CD14-positive monocyte (primary cell): Measurements from ENCODE around the gene CTSH. TPM values are rescaled to one million over a fixed set of nuclear protein-coding genes. Genes with fewer than 3 reads are reported as not detected.

Experiments used
- DNase-seq, 3 donors: peaks; one replicate each; pipeline ENCODE4 v3.0.0-alpha.2; 2011 to 2022
- H2AFZ ChIP-seq: 2 replicates; pipeline ENCODE4 v1.6.0; 2012; ENCODE audit warnings: mild to moderate bottlenecking, low read depth, low read length, inconsistent platforms; ENCODE audit not compliant: insufficient read depth, poor library complexity, severe bottlenecking
- H3K27ac ChIP-seq, 2 donors: 1 replicate in 1 of 2; 2 replicates in 1 of 2; pipeline ENCODE4 v1.5.1; 2012 to 2013; ENCODE audit warnings: low read length in 2 of 2, control low read depth in 1 of 2, inconsistent platforms in 1 of 2, low read depth in 1 of 2, mild to moderate bottlenecking in 1 of 2
- H3K27me3 ChIP-seq, 2 donors: one replicate each; pipeline versions ENCODE4 v1.6.0 to v1.6.1; 2011 to 2013; ENCODE audit warnings: low read length in 2 of 2; ENCODE audit not compliant: control insufficient read depth in 2 of 2, insufficient read depth in 2 of 2
- H3K36me3 ChIP-seq, 2 donors: replicated peaks in 1 of 2; 1 replicate in 1 of 2; 2 replicates in 1 of 2; pipeline versions ENCODE4 v1.5.1 to v1.6.1; 2012 to 2013; ENCODE audit warnings: low read length in 2 of 2, control low read depth in 1 of 2, inconsistent platforms in 1 of 2, mild to moderate bottlenecking in 1 of 2; ENCODE audit not compliant: insufficient read depth in 2 of 2, control insufficient read depth in 1 of 2
- H3K4me1 ChIP-seq, 2 donors: 1 replicate in 1 of 2; 2 replicates in 1 of 2; pipeline versions ENCODE4 v1.5.1 to v1.6.1; 2012 to 2013; ENCODE audit warnings: low read length in 2 of 2, control low read depth in 1 of 2, inconsistent platforms in 1 of 2, mild to moderate bottlenecking in 1 of 2, moderate library complexity in 1 of 2; ENCODE audit not compliant: insufficient read depth in 2 of 2, control insufficient read depth in 1 of 2
- H3K4me2 ChIP-seq: replicated peaks from 2 replicates; pipeline ENCODE3; 2012; ENCODE audit warnings: low read length, moderate library complexity, mild to moderate bottlenecking; ENCODE audit not compliant: poor library complexity, severe bottlenecking; ENCODE audit errors: extremely low read depth
- H3K4me3 ChIP-seq, 3 experiments: fragments of 200-600 bp in 1 of 3; sonication (generic) in 1 of 3; replicated peaks in 1 of 3; 1 replicate in 2 of 3; 2 replicates in 1 of 3; pipeline ENCODE4 v1.5.1; 2011 to 2013; ENCODE audit warnings: low read length in 3 of 3, mild to moderate bottlenecking in 3 of 3, control low read depth in 2 of 3, low read depth in 2 of 3, inconsistent platforms in 1 of 3, moderate library complexity in 1 of 3
- H3K79me2 ChIP-seq: 2 replicates; pipeline ENCODE4 v1.6.0; 2012; ENCODE audit warnings: mild to moderate bottlenecking, control low read depth, inconsistent platforms, low read length, moderate library complexity; ENCODE audit not compliant: insufficient read depth
- H3K9ac ChIP-seq: 2 replicates; pipeline ENCODE4 v1.6.0; 2017; ENCODE audit warnings: low read length, mild to moderate bottlenecking; ENCODE audit not compliant: insufficient read depth, poor library complexity, severe bottlenecking
- H3K9me3 ChIP-seq, 2 donors: replicated peaks in 1 of 2; 1 replicate in 1 of 2; 2 replicates in 1 of 2; pipeline versions ENCODE4 v1.5.1 to v1.6.1; 2012 to 2013; ENCODE audit warnings: low read length in 2 of 2, control low read depth in 1 of 2; ENCODE audit not compliant: control insufficient read depth in 1 of 2, insufficient read depth in 1 of 2
- H4K20me1 ChIP-seq: 2 replicates; pipeline ENCODE4 v1.6.0; 2012; ENCODE audit warnings: mild to moderate bottlenecking, low read length, control low read depth, moderate library complexity; ENCODE audit not compliant: insufficient read depth
- H3K27ac Mint-ChIP-seq, 7 donors: one replicate each; pipeline ENCODE4 v1.8.0; 2020; ENCODE audit warnings: mild to moderate bottlenecking in 7 of 7, mixed read lengths in 7 of 7, moderate library complexity in 6 of 7, inconsistent platforms in 2 of 7
- H3K27me3 Mint-ChIP-seq, 3 donors: one replicate each; pipeline ENCODE4 v1.8.0; 2021 to 2022; ENCODE audit warnings: low read depth in 3 of 3, mild to moderate bottlenecking in 3 of 3, mixed read lengths in 3 of 3, moderate library complexity in 3 of 3, inconsistent platforms in 1 of 3
- H3K36me3 Mint-ChIP-seq, 2 donors: one replicate each; pipeline ENCODE4 v1.8.0; 2020; ENCODE audit warnings: mixed read lengths in 2 of 2, inconsistent platforms in 1 of 2, mild to moderate bottlenecking in 1 of 2
- H3K4me1 Mint-ChIP-seq: one replicate; pipeline ENCODE4 v1.8.0; 2020; ENCODE audit warnings: mild to moderate bottlenecking, mixed read lengths
- H3K4me3 Mint-ChIP-seq, 2 donors: one replicate each; pipeline ENCODE4 v1.8.0; 2020; ENCODE audit warnings: mild to moderate bottlenecking in 2 of 2, mixed read lengths in 2 of 2, moderate library complexity in 1 of 2
- H3K9me3 Mint-ChIP-seq, 7 donors: one replicate each; pipeline ENCODE4 v1.8.0; 2020 to 2022; ENCODE audit warnings: mixed read lengths in 7 of 7, mild to moderate bottlenecking in 6 of 7, moderate library complexity in 6 of 7, inconsistent platforms in 2 of 7
- CTCF ChIP-seq: fragments of 200-600 bp; IDR thresholded peaks from one replicate; pipeline ENCODE4 v1.8.0; 2022; ENCODE audit warnings: antibody characterized with exemption, mild to moderate bottlenecking
- WGBS: methylation state at CpG from one replicate; pipeline ENCODE4 v1.1.5; 2013; ENCODE audit warnings: missing lambda C conversion rate; ENCODE audit not compliant: insufficient coverage; 5-methylcytosine and 5-hydroxymethylcytosine counted together
- intact Hi-C, 2 donors: fragments of 100-400 bp; cut with micrococcal nuclease; formaldehyde crosslinking; loops; one replicate each; pipeline versions ENCODE4 v1.15.0 to v1.15.1; 2023
- polyA plus RNA-seq, 3 donors: library from polyadenylated mRNA; depleted of rRNA in 1 of 3; unstranded in 2 of 3; stranded (reverse) in 1 of 3; fragments of 300-500 nt in 2 of 3; fragments of >200 nt in 1 of 3; fragmentation: Illumina TruSeq in 2 of 3; gene quantifications; 1 replicate in 2 of 3; 2 replicates in 1 of 3; pipeline ENCODE4 v1.2.3, GENCODE V29; 2012 to 2021

CTSH gene
- polyA plus RNA-seq, 3 donors, result 555 to 884 (median 756) TPM

GRCh38 chr15:78974272-78974918 lies 29.5 kb upstream of the CTSH start:
- intact Hi-C loops, result no loop called here
- Mint-ChIP-seq H3K36me3 (peaks cover 0 to 2% of the 10 kb centered on the region in 2 donors), H3K9me3 (peaks cover 0 to 3% (median 0%) of the 10 kb centered on the region in 7 donors), H3K27me3 (peaks cover 0 to 3% (median 1%) of the 10 kb centered on the region in 3 donors), H3K4me1 (peaks cover 32% of the 10 kb centered on the region), H3K27ac (no peak overlapping the region), H3K4me3 (no peak overlapping the region)
- no peaks in the 10 kb centered on the region for H3K36me3 ChIP-seq
- H3K9ac ChIP-seq, result no peak overlapping the region
- no peak overlapping the region for H3K4me2 ChIP-seq
- no peaks in the 10 kb centered on the region for H3K79me2 ChIP-seq
- no peak for TF ChIP-seq CTCF
- H3K27me3 ChIP-seq, result no peaks in the 10 kb centered on the region
- no peak for DNase-seq
- no peak overlapping the region for H2AFZ ChIP-seq
- no peaks in the 10 kb centered on the region for H3K9me3 ChIP-seq
- H3K27ac ChIP-seq, result no peak overlapping the region
- peaks cover 27 to 29% of the 10 kb centered on the region in 2 donors for H3K4me1 ChIP-seq
- WGBS, result 100% methylated on average over 3 of the region's 7 CpGs
- no peak overlapping the region for H3K4me3 ChIP-seq
- H4K20me1 ChIP-seq, result no peaks in the 10 kb centered on the region

- no peaks in the 10 kb centered on the region for H3K4me1 ChIP-seq
- no peak for DNase-seq
- no peak overlapping the region for H3K27ac ChIP-seq
- no peaks in the 10 kb centered on the region for H3K36me3 Mint-ChIP-seq
- no peaks in the 10 kb centered on the region for H3K36me3 ChIP-seq
- 100% methylated on average over 2 of the region's 5 CpGs for WGBS
- H3K9me3 Mint-ChIP-seq, result no peaks in the 10 kb centered on the region
- no peaks in the 10 kb centered on the region for H3K27me3 ChIP-seq
- no peak overlapping the region for H3K4me2 ChIP-seq
- intact Hi-C loops, result no loop called here
- H3K4me1 Mint-ChIP-seq, result no peaks in the 10 kb centered on the region
- no peak overlapping the region for H3K4me3 ChIP-seq
- no peak overlapping the region for H2AFZ ChIP-seq
- H3K79me2 ChIP-seq, result no peaks in the 10 kb centered on the region
- H4K20me1 ChIP-seq, result no peaks in the 10 kb centered on the region
- TF ChIP-seq CTCF, result no peak
- H3K27ac Mint-ChIP-seq, result peak overlapping the region in 1 of 7 donors; percentile 45
- no peak overlapping the region for H3K4me3 Mint-ChIP-seq
- peaks cover 0 to 1% (median 0%) of the 10 kb centered on the region in 3 donors for H3K27me3 Mint-ChIP-seq
- no peaks in the 10 kb centered on the region for H3K9me3 ChIP-seq
- no peak overlapping the region for H3K9ac ChIP-seq
These were observed 25.0 kb upstream of the CTSH start for GRCh38 chr15:78969687-78970349.
